ENCODE results near the gene SEC11A.
"Not testable (repeated sequence)": the region's sequence is repeated elsewhere in the genome, so short reads cannot be mapped to it uniquely, and the experiment has no call there.

SEC11A gene

GRCh38 chr15:84737005-84737404, 21.1 kb upstream of the SEC11A start:
- no peak for DNase-seq (ENCODE audit: low spot score)

GRCh38 chr15:84736375-84736774, 20.4 kb upstream of the SEC11A start:
- peak; percentile 84 for DNase-seq (ENCODE audit: low spot score)

GRCh38 chr15:84735480-84736061, 19.6 kb upstream of the SEC11A start:
- DNase-seq (ENCODE audit: low spot score) = not testable (repeated sequence)

- DNase-seq (ENCODE audit: low spot score) = peak; percentile 78
Measured at GRCh38 chr15:84734794-84735479, 19.0 kb upstream of the SEC11A start.

- no peak for DNase-seq (ENCODE audit: low spot score)
Measured at GRCh38 chr15:84731774-84732173, 15.8 kb upstream of the SEC11A start.

GRCh38 chr15:84727429-84727828, 11.5 kb upstream of the SEC11A start:
- no peak for DNase-seq (ENCODE audit: low spot score)

GRCh38 chr15:84725001-84725491, 9.1 kb upstream of the SEC11A start:
- peak; percentile 61 for DNase-seq (ENCODE audit: low spot score)

- no peak for DNase-seq (ENCODE audit: low spot score)
Measured at GRCh38 chr15:84722628-84723027, 6.7 kb upstream of the SEC11A start.

- DNase-seq (ENCODE audit: low spot score) = peak; percentile 43
Measured at GRCh38 chr15:84721371-84721770, 5.4 kb upstream of the SEC11A start.

- DNase-seq (ENCODE audit: low spot score) = no peak
Measured at GRCh38 chr15:84715441-84716035, 401 bp downstream of the SEC11A start.

- DNase-seq (ENCODE audit: low spot score) = no peak
Measured at GRCh38 chr15:84714821-84715220, 1.1 kb downstream of the SEC11A start.

- no peak for DNase-seq (ENCODE audit: low spot score)
Measured at GRCh38 chr15:84714372-84714771, 1.6 kb downstream of the SEC11A start.

GRCh38 chr15:84703808-84704207, 12.1 kb downstream of the SEC11A start:
- DNase-seq (ENCODE audit: low spot score) = no peak

- no peak for DNase-seq (ENCODE audit: low spot score)
Measured at GRCh38 chr15:84702961-84703482, 12.9 kb downstream of the SEC11A start.

- DNase-seq (ENCODE audit: low spot score) = no peak
Measured at GRCh38 chr15:84699538-84700191, 16.3 kb downstream of the SEC11A start.

GRCh38 chr15:84697236-84697990, 18.5 kb downstream of the SEC11A start:
- no peak for DNase-seq (ENCODE audit: low spot score)

- DNase-seq (ENCODE audit: low spot score) = no peak
Measured at GRCh38 chr15:84696757-84697156, 19.2 kb downstream of the SEC11A start.

GRCh38 chr15:84690342-84690741, 25.6 kb downstream of the SEC11A start:
- DNase-seq (ENCODE audit: low spot score) = no peak

GRCh38 chr15:84689858-84690257, 26.1 kb downstream of the SEC11A start:
- DNase-seq (ENCODE audit: low spot score) = no peak

GRCh38 chr15:84686446-84686845, 29.5 kb downstream of the SEC11A start:
- not testable (repeated sequence) for DNase-seq (ENCODE audit: low spot score)

- DNase-seq (ENCODE audit: low spot score) = no peak
Measured at GRCh38 chr15:84685304-84685703, 30.6 kb downstream of the SEC11A start.

GRCh38 chr15:84684092-84684491, 31.8 kb downstream of the SEC11A start:
- no peak for DNase-seq (ENCODE audit: low spot score)

Measured in CD4-positive, alpha-beta T cell treated with Interleukin-6 at 100 ng/mL for 8 hours (primary cell).